Superior temporal gyrus (tissue), 1 donor: ENCODE measurements around the gene CLNK.
"Not testable (repeated sequence)": the region's sequence is repeated elsewhere in the genome, so short reads cannot be mapped to it uniquely, and the experiment has no call there.

Experiments used
- DNase-seq: peaks from one replicate; pipeline ENCODE4 v3.0.0-alpha.2; 2016; ENCODE audit errors: extremely low spot score

Gene CLNK

GRCh38 chr4:10577018-10577417 lies 107.5 kb downstream of the CLNK start:
- DNase-seq, result no peak

DNA sequence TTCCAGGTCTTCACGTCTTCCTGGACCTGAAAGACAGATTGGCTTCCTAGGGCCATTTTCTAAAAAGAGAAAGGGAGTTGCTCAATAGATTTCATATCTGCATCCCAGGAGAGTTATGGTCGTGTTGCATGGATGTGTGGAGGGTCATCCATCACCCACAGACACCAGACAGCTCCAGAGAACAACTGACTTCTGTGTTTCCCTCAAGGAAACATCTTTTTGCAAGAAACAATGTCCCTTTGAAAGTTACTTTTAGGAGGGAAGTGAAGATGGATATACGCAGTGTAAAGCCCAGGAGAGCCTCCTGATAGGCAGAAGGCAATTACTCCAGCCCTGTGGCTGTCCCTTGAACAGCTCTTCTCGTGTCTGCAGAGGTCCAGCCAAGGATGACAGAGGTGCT lies 108.3 kb downstream of the CLNK start:
- no peak for DNase-seq

DNA sequence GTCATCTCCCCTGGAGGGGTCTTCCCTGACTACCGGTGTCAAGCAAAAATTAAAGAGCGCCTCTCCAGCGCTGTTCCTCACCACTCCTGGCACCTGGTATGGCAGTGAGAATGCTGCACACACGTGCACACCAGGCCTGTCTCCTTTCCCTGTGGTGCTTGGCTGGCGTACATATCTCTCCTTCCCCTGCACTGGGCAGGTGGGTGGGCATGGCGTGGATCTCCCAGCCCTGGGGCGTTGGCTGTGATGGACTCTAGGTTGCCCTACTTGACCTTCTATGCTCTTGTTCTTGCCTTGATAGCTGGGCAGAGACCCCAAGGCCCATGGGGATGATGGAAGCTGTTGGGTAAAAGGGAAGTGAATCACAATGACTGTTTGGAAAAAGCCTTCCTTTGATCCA lies 109.2 kb downstream of the CLNK start:
- DNase-seq, result no peak

DNA sequence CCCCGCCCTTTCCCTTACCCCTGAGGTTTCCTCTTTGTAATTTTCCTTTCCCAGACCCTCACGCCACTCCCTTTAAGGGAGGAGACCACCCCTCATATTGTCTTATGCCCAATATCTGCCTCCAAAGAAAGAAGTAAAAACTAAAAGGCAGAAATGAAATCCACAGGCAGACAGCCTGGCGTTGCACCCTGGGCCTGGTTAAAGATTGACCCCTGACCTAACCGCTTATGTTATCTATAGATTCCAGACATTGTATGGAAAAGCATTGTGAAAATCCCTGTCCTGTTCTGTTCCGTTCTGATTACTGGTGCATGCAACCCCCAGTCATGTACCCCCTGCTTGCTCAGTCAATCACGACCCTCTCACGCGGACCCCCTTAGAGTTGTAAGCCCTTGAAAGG lies 110.0 kb downstream of the CLNK start:
- DNase-seq, result not testable (repeated sequence)

DNA sequence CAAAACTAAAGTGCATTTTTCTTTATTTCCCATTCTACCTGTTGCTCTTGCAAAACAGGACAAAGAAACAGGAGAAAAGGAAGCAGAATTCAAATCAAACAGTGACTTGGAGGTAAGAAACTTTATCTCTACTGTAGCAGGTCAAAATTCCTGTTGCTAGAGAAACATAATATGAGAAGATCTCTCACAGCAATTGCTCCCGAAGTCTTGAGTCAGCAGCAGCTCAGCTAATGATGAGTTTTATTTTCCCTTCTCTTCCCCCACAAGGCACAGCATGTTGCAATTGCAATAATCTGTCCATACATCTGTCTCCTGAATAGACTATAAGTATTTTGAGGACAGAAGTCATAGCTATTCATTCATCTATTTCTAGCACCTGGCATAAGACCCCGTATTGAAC lies 112.7 kb downstream of the CLNK start:
- DNase-seq, result no peak

DNA sequence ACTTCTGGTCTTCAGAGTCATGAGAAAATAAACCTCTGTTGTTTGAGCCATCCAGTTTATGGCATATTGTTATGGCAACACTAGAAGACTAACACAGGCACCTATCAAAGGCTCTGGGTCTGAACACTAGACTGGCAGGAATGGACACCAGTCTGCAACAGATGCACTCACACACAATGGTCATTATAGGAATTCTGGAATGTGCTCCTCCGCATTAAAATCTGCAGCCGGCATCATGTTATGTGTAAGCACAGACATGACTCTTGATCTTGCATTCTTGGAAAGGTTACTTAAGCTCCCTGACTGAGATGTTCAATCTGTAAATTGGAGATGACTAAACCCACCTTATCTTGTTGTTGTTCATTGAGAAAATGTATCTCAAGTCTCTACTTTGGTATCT lies 115.1 kb downstream of the CLNK start:
- DNase-seq, result no peak

- no peak for DNase-seq
Observed at GRCh38 chr4:10567766-10568165, 116.8 kb downstream of the CLNK start.

- no peak for DNase-seq
Observed at GRCh38 chr4:10565166-10565780, 119.3 kb downstream of the CLNK start.

GRCh38 chr4:10554694-10555093 lies 129.9 kb downstream of the CLNK start:
- peak; percentile 91 for DNase-seq

DNA sequence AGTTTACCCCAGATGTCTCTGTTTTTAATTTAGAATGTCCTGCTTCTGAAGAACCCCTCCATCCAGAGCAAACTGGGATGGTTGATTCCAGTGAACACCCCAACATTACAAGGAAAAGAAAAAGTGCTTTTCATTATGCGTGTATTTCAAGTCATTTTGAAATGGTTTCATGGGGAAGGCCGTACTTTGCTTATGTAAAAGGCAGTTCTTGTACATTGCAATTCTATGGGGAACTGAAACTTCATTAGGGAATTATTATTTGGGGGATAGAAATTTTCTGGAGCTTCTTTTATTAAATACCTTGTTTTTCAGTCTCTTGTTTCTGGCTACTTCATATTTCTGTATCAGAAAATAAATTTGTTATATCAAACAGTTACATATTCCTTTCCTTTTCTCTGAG lies 130.4 kb downstream of the CLNK start:
- DNase-seq, result no peak

- no peak for DNase-seq
Observed at GRCh38 chr4:10552591-10553280, 131.8 kb downstream of the CLNK start.

GRCh38 chr4:10535912-10536311 lies 148.7 kb downstream of the CLNK start:
- no peak for DNase-seq

- DNase-seq, result no peak
Observed at GRCh38 chr4:10534820-10535219, 149.7 kb downstream of the CLNK start.

DNA sequence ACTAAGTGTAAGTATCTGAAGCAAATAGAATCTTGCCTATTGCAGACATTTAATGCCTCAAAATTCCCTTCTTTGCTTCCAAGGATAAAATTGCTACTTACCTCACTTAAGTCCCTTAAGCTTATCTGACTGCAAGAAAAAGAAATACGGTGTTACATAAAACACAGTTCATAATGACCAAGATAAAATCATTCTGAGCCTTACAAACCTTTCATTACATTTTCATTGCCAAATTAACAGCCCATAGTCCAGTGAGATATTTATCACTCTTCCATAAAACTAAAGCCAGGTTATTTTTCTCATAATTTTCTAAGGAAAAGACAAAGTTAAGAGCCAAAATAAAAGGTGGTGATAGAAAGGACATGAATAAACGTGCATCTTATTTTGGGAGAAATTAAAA lies 152.4 kb downstream of the CLNK start:
- no peak for DNase-seq

DNA sequence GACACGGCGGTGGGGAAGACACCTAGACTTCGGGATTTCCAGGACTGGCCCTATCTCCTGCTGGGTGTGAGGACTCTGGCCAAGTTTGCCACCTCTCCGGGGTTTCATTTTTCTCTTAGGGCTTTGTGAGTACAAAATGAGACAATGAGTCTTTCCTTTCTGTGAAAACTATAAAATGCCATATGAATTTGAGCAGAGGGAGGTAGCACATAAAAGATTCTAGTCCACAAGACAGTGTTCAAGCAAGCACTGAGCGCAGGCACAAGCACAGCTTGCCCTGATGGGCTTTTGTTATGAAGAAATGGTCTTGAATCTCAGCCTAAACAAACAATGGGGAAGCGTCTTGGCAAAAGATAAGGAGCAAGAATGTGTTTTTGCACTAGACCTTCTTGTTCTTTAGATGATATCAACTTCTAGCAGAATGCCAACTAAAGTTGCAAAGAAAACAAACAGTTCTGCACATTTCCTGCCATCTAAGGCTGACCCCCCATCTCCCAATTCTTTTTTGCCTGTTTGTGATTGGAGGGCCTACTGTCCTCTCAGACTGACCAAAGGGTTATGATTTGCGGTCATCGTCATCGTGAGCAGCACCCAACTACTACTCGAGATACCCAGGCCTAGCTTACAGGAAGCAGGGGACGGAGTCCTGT lies 154.3 kb downstream of the CLNK start:
- DNase-seq, result no peak

GRCh38 chr4:10529291-10530136 lies 155.1 kb downstream of the CLNK start:
- DNase-seq, result no peak

- no peak for DNase-seq
Observed at GRCh38 chr4:10527438-10527837, 157.1 kb downstream of the CLNK start.

GRCh38 chr4:10526429-10527222 lies 157.9 kb downstream of the CLNK start:
- no peak for DNase-seq

DNA sequence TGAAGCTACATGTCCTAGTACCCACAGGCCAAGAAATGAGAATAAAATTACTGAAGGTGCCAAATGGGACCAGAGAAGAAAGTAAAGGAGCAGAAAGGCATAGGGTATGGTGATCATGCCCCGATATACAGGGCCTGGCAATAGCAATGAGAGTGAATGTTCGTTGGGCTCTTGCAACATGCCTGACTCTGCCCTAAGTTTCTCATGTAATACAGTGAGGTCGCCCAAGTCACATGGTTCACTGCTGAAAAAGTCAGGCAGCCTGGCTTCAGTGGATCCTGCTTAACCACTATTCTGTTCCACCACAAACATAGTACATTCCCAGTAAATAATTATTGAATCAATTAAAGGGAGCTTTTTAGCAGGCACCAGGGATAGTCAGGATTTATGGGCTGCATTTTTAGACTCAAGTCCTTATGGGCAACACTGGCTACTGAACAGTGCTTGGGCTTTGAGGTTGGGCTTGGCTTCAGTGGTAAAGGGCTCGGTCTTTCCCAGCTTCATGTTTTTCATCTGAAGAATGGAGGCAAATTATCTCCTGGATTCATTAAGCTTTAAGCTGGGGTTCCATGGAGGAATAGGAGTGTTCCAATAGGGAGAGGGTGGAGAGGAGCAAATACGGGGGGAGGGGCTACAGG lies 160.3 kb downstream of the CLNK start:
- DNase-seq, result no peak

GRCh38 chr4:10521424-10521823 lies 163.1 kb downstream of the CLNK start:
- DNase-seq, result no peak

DNA sequence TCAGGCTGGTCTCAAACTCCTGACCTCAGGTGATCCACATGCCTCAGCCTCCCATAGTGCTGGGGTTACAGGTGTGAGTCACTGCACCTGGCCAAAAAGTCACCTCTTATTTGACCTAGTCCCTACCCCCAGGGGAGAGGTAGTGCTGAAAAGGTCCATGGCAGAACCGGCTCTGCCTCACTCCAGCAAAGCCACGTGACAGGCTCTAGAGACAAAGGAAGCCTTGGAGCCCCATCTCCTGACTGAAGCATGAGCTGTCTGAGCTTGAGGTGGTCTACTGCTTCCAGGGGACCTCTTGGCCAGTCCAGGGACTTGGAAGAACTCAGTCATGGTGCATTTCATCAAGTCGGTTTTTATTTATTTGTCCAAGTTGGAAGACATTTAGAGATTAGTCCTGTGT lies 174.8 kb downstream of the CLNK start:
- DNase-seq, result no peak
